Mesothelial cell of epicardium (in vitro differentiated cells): ENCODE data around the gene CPLANE1. TPM values are rescaled to one million over a fixed set of nuclear protein-coding genes. Genes with fewer than 3 reads are reported as not detected.

Experiments used
- DNase-seq, 2 experiments: peaks; one replicate each; pipeline ENCODE4 v3.0.0; 2021; ENCODE audit warnings: low spot score in 2 of 2; ENCODE audit not compliant: unreplicated experiment in 2 of 2
- H3K27ac Mint-ChIP-seq: 2 replicates; pipeline ENCODE4 v1.8.0; 2021; ENCODE audit warnings: mixed read lengths
- H3K27me3 Mint-ChIP-seq: 2 replicates; pipeline ENCODE4 v1.8.0; 2021; ENCODE audit warnings: low read depth, mixed read lengths
- H3K36me3 Mint-ChIP-seq: 2 replicates; pipeline ENCODE4 v1.8.0; 2021; ENCODE audit warnings: mixed read lengths
- H3K4me1 Mint-ChIP-seq: 2 replicates; pipeline ENCODE4 v1.8.0; 2021; ENCODE audit warnings: mixed read lengths
- H3K4me3 Mint-ChIP-seq: 2 replicates; pipeline ENCODE4 v1.8.0; 2021; ENCODE audit warnings: mild to moderate bottlenecking, moderate library complexity, mixed read lengths
- H3K9me3 Mint-ChIP-seq: 2 replicates; pipeline ENCODE4 v1.8.0; 2021; ENCODE audit warnings: mixed read lengths
- total RNA-seq: library from RNA; stranded (reverse); gene quantifications from 3 replicates; pipeline ENCODE4 v1.2.1, GENCODE V29; 2021
- TF ChIP-seq, protein P1 (sequence below): fragments of 200-600 bp; sonication (generic); IDR thresholded peaks from one replicate; pipeline ENCODE4 v1.5.0; 2021; ENCODE audit warnings: antibody characterized with exemption; ENCODE audit not compliant: unreplicated experiment

The CPLANE1 gene
- total RNA-seq, 1 donor from 2014 or later, result 32.3 TPM

GRCh38 chr5:37071901-37072581, 177.1 kb downstream of the CPLANE1 start:
- Mint-ChIP-seq H3K27me3 (no peaks in the 10 kb centered on the region), H3K4me1 (no peaks in the 10 kb centered on the region), H3K27ac (no peak overlapping the region), H3K36me3 (peaks cover 3% of the 10 kb centered on the region), H3K4me3 (no peak overlapping the region), H3K9me3 (no peaks in the 10 kb centered on the region)
- no peak for DNase-seq
- TF ChIP-seq, protein P1, sequence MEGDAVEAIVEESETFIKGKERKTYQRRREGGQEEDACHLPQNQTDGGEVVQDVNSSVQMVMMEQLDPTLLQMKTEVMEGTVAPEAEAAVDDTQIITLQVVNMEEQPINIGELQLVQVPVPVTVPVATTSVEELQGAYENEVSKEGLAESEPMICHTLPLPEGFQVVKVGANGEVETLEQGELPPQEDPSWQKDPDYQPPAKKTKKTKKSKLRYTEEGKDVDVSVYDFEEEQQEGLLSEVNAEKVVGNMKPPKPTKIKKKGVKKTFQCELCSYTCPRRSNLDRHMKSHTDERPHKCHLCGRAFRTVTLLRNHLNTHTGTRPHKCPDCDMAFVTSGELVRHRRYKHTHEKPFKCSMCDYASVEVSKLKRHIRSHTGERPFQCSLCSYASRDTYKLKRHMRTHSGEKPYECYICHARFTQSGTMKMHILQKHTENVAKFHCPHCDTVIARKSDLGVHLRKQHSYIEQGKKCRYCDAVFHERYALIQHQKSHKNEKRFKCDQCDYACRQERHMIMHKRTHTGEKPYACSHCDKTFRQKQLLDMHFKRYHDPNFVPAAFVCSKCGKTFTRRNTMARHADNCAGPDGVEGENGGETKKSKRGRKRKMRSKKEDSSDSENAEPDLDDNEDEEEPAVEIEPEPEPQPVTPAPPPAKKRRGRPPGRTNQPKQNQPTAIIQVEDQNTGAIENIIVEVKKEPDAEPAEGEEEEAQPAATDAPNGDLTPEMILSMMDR, result no peak

- DNase-seq, result no peak
- Mint-ChIP-seq H3K36me3 (peaks cover 4% of the 10 kb centered on the region), H3K27me3 (no peaks in the 10 kb centered on the region), H3K27ac (no peak overlapping the region), H3K9me3 (no peaks in the 10 kb centered on the region), H3K4me3 (no peak overlapping the region), H3K4me1 (no peaks in the 10 kb centered on the region)
- TF ChIP-seq, protein P1, result no peak
Measured at GRCh38 chr5:37071487-37071886, 177.7 kb downstream of the CPLANE1 start.

DNA sequence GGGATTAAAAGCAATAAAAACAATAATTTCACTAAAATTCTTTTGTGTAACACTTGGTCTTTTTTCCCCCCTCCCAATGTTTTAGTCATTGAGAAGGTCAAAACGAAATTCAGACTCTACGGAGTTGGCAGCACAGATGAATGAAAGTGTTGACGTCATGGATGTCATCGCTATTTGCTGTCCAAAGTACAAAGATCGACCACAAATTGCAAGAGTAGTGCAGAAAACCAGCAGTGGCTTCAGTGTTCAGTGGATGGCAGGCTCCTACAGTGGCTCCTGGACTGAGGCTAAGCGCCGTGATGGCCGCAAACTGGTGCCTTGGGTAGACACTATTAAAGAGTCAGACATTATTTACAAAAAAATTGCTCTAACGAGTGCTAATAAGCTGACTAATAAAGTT, 184.7 kb downstream of the CPLANE1 start:
- H3K36me3 Mint-ChIP-seq, result peaks cover 37% of the 10 kb centered on the region
- no peaks in the 10 kb centered on the region for H3K9me3 Mint-ChIP-seq
- no peak overlapping the region for H3K4me3 Mint-ChIP-seq
- no peak overlapping the region for H3K27ac Mint-ChIP-seq
- DNase-seq, result no peak
- H3K4me1 Mint-ChIP-seq, result no peaks in the 10 kb centered on the region
- no peaks in the 10 kb centered on the region for H3K27me3 Mint-ChIP-seq
- TF ChIP-seq, protein P1, result no peak

DNA sequence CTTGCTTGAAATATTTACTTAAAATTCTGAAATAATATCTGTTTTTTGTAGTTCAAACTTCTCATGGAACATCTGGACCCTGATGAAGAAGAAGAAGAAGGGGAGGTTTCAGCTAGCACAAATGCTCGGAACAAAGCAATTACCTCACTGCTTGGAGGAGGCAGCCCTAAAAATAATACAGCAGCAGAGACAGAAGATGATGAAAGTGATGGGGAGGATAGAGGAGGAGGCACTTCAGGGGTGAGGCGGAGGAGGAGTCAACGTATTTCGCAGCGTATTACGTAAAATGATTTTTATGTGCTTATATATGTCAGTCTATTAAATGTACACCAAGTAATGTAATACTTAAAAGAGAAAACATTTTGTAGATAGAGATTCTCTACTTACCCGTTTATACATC, 185.4 kb downstream of the CPLANE1 start:
- Mint-ChIP-seq H3K27ac (no peak overlapping the region), H3K9me3 (no peaks in the 10 kb centered on the region), H3K27me3 (no peaks in the 10 kb centered on the region), H3K4me3 (no peak overlapping the region), H3K4me1 (no peaks in the 10 kb centered on the region), H3K36me3 (peaks cover 42% of the 10 kb centered on the region)
- TF ChIP-seq, protein P1, result no peak
- no peak for DNase-seq

DNA sequence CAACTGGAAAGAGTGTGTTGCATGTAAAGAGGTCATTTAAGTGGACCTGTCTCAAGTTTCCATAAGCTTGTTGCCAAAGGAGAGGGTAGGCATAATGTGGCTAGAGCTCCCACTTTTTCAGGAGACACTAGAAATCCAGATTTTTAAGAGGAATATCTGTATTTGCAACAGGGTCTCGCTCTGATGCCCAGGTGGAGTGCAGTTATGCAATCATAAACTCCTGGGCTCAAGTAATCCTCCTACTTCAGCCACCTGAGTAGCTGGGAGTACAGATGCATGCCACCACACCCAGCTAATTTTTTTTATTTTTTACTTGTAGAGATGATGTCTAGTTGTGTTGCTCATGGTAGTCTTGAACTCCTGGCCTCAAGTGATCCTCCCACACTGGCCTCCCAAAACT, 189.1 kb downstream of the CPLANE1 start:
- Mint-ChIP-seq H3K4me3 (no peak overlapping the region), H3K27me3 (no peaks in the 10 kb centered on the region), H3K9me3 (no peaks in the 10 kb centered on the region), H3K27ac (no peak overlapping the region), H3K36me3 (peaks cover 50% of the 10 kb centered on the region), H3K4me1 (no peaks in the 10 kb centered on the region)
- no peak for DNase-seq
- TF ChIP-seq, protein P1, result no peak
